ENCODE data around the gene WNT5B. TPM values are rescaled to one million over a fixed set of nuclear protein-coding genes. Genes with fewer than 3 reads are reported as not detected.

WNT5B gene
- polyA plus RNA-seq, 1 donor: 8.5 TPM

DNA sequence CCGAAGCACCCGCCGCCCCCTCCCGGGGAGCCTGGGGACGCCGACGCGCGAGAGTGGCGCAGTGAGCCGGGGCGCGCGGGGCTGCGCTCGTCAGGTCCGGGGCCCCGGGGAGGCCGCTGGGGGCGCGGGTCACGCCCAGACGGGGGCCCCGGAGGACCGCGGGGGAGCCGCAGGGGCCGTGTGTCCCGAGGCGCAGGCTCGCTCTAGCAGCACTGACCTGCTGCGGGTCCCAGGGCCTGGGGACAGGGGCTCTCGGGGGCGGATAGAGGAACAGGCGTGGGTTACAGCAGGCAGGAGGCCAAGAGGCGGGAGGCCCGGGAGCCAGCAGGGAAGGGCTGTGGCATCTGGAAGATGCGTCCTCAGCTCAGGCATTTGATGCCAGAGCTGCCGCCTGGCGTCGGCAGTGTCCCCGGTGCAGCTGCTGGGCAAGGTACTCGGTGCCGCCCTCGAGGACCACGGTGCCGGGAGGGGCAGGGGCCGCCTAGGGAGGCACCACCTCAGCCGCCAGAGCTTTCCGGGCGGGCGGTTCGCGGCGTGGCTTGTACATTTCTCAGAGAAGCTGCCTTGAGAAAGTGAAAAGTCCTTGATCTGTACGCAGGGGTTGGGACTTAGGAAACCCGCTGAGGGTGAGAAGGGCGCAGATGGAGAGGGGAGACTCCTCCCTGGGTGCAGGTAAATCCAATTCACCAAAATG, 1.2 kb downstream of the WNT5B start:
- H3K4me3 ChIP-seq (ENCODE audit: low read length): peak overlapping the region; percentile 40
- H3K27ac ChIP-seq (ENCODE audit: low read length): no peak overlapping the region
- WGBS (ENCODE audit: insufficient coverage, low lambda C conversion rate): no CpG with 5 or more reads among the region's 58 CpGs

DNA sequence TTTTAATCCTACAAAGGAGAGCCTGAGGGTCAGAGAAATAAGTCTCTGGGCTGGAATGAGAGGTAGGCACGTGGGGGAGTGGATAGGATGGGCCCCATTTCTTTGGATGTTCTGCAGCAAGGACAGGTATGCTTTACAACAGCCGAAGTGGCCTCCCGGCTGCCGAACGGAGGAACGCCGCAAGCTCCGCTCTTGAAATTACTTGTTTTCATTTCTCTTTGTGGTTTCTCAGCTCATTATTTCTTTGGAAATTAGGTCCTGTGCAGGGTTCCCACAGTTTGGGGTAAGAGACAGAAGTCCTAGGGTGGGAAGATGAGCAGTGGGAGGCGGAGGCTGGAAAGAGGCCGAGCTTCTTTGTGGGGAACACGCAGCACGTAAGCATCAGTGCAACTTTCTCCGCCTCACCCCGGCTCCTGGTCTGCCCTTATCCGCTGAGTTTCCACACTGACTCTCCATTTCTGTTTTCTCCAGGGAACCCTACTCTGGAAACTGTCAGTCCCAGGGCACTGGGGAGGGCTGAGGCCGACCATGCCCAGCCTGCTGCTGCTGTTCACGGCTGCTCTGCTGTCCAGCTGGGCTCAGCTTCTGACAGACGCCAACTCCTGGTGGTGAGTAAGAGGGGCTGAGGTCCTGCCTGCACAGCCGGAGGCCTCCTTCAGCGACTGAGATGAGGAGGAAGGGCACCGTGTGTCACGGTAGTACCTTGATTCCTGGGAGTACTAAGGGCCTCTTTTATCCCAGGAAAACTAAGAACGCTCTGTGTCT, 2.0 kb downstream of the WNT5B start:
- 33% methylated on average over 1 of the region's 23 CpGs for WGBS (ENCODE audit: insufficient coverage, low lambda C conversion rate)
- Histone ChIP-seq H3K36me3 (ENCODE audit: control insufficient read depth, insufficient read depth, low read length) (no peaks in the 10 kb centered on the region), H3K27ac (ENCODE audit: low read length) (no peak overlapping the region)

More for the DNA sequence above, 1.2 kb downstream of the WNT5B start:
- Histone ChIP-seq H3K9me3 (ENCODE audit: control insufficient read depth, low read depth, low read length) (no peaks in the 10 kb centered on the region), H3K4me1 (ENCODE audit: control insufficient read depth, insufficient read depth, low read length) (peaks cover 51% of the 10 kb centered on the region), H3K36me3 (ENCODE audit: control insufficient read depth, insufficient read depth, low read length) (no peaks in the 10 kb centered on the region), H3K27me3 (ENCODE audit: control insufficient read depth, insufficient read depth, low read length) (peaks cover 11% of the 10 kb centered on the region)
- DNase-seq: peak; percentile 35 to 75

GRCh38 chr12:1632702-1633101, 3.7 kb downstream of the WNT5B start:
- Histone ChIP-seq H3K27me3 (ENCODE audit: control insufficient read depth, insufficient read depth, low read length) (peaks cover 11% of the 10 kb centered on the region), H3K9me3 (ENCODE audit: control insufficient read depth, low read depth, low read length) (no peaks in the 10 kb centered on the region), H3K4me1 (ENCODE audit: control insufficient read depth, insufficient read depth, low read length) (peaks cover 51% of the 10 kb centered on the region), H3K4me3 (ENCODE audit: low read length) (no peak overlapping the region), H3K36me3 (ENCODE audit: control insufficient read depth, insufficient read depth, low read length) (no peaks in the 10 kb centered on the region), H3K27ac (ENCODE audit: low read length) (no peak overlapping the region)
- DNase-seq: no peak
- no CpG with 5 or more reads among the region's 14 CpGs for WGBS (ENCODE audit: insufficient coverage, low lambda C conversion rate)

More for the DNA sequence above, 2.0 kb downstream of the WNT5B start:
- Histone ChIP-seq H3K4me3 (ENCODE audit: low read length) (no peak overlapping the region), H3K27me3 (ENCODE audit: control insufficient read depth, insufficient read depth, low read length) (peaks cover 11% of the 10 kb centered on the region), H3K4me1 (ENCODE audit: control insufficient read depth, insufficient read depth, low read length) (peaks cover 51% of the 10 kb centered on the region), H3K9me3 (ENCODE audit: control insufficient read depth, low read depth, low read length) (no peaks in the 10 kb centered on the region)
- DNase-seq: peak; percentile 52 to 77

DNA sequence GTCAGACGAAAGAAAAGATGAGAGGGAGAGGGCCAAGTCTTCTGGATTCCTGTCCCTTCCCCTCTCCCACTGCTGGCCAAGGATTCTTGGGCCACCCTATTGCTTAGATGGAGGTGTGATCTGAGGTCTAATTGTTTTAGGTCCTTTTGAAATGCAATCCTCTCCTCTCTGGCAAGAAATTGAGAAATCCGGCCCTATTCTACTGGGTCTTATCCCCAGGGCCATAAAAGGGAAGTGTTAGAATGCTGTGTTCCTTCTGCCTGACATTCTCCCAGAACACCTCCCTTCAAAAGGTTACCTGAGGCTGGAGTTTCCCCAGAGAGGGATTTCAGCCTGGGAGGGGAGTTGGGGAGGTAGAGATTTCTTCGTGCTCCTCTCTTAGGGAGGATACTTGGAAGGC, 4.4 kb downstream of the WNT5B start:
- no peak overlapping the region for H3K27ac ChIP-seq (ENCODE audit: low read length)
- WGBS (ENCODE audit: insufficient coverage, low lambda C conversion rate): no CpG with 5 or more reads among the region's 3 CpGs

DNA sequence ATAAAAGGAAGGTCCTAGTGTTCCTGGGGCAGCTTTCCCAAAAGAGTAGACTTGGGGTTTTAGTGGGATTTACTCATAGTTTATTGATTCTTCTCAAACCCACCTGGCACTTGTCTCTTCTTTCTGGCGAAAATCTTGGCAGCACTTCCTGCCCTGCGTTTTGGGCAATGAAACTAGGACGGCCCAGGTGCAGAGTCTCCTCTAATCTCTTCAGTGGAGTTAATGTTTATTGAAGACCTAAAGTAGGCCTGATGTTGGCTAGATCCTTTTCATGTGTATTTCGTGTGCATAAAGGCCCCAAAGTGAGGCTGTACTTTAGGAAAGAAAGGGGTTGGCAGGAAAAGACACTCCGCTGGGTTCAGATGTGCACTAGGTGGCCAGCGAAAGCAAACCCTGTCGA, 5.1 kb downstream of the WNT5B start:
- WGBS (ENCODE audit: insufficient coverage, low lambda C conversion rate): no CpG with 5 or more reads among the region's 7 CpGs
- Histone ChIP-seq H3K4me1 (ENCODE audit: control insufficient read depth, insufficient read depth, low read length) (peaks cover 45% of the 10 kb centered on the region), H3K36me3 (ENCODE audit: control insufficient read depth, insufficient read depth, low read length) (no peaks in the 10 kb centered on the region), H3K27me3 (ENCODE audit: control insufficient read depth, insufficient read depth, low read length) (peaks cover 10% of the 10 kb centered on the region), H3K9me3 (ENCODE audit: control insufficient read depth, low read depth, low read length) (no peaks in the 10 kb centered on the region), H3K27ac (ENCODE audit: low read length) (no peak overlapping the region), H3K4me3 (ENCODE audit: low read length) (no peak overlapping the region)
- DNase-seq: peak in 1 of 2 donors; percentile 60

More for the DNA sequence above, 4.4 kb downstream of the WNT5B start:
- no peaks in the 10 kb centered on the region for H3K36me3 ChIP-seq (ENCODE audit: control insufficient read depth, insufficient read depth, low read length)
- H3K4me1 ChIP-seq (ENCODE audit: control insufficient read depth, insufficient read depth, low read length): peaks cover 51% of the 10 kb centered on the region
- peaks cover 11% of the 10 kb centered on the region for H3K27me3 ChIP-seq (ENCODE audit: control insufficient read depth, insufficient read depth, low read length)
- no peaks in the 10 kb centered on the region for H3K9me3 ChIP-seq (ENCODE audit: control insufficient read depth, low read depth, low read length)
- no peak for DNase-seq
- H3K4me3 ChIP-seq (ENCODE audit: low read length): no peak overlapping the region

DNA sequence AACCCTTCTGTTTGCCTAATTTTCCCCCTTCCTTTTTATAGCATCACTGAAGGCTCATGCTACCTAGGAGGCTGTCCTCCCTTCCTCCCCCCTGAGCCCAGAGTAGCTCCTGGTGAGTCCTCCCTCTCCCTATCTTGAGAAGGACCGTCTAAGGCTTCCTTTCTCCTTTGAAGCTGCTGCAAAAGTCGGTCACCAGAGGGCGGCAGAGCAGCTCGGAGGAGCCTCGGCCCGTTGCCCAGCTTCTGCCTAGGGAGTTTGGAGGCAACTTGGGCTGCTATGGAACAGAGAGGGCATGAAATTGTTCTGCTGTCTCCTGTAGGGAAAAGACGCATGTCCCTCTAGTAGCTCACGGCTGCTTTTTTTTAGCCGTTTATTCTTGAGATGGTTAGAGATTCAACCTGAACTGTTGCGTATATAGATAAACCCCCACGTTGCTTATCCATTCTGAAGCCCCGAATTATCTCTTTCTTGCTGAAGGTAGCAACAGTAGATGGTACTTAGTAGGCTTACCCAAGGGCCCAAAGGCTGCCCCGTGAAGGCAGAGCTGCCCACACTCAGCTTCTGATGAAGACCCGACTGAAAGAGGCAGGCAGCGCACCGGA, 5.7 kb downstream of the WNT5B start:
- peaks cover 40% of the 10 kb centered on the region for H3K4me1 ChIP-seq (ENCODE audit: control insufficient read depth, insufficient read depth, low read length)
- no peaks in the 10 kb centered on the region for H3K9me3 ChIP-seq (ENCODE audit: control insufficient read depth, low read depth, low read length)
- H3K36me3 ChIP-seq (ENCODE audit: control insufficient read depth, insufficient read depth, low read length): no peaks in the 10 kb centered on the region
- peaks cover 7% of the 10 kb centered on the region for H3K27me3 ChIP-seq (ENCODE audit: control insufficient read depth, insufficient read depth, low read length)
- peak in 1 of 2 donors; percentile 60 for DNase-seq
- H3K4me3 ChIP-seq (ENCODE audit: low read length): no peak overlapping the region
- WGBS (ENCODE audit: insufficient coverage, low lambda C conversion rate): no CpG with 5 or more reads among the region's 16 CpGs
- no peak overlapping the region for H3K27ac ChIP-seq (ENCODE audit: low read length)

DNA sequence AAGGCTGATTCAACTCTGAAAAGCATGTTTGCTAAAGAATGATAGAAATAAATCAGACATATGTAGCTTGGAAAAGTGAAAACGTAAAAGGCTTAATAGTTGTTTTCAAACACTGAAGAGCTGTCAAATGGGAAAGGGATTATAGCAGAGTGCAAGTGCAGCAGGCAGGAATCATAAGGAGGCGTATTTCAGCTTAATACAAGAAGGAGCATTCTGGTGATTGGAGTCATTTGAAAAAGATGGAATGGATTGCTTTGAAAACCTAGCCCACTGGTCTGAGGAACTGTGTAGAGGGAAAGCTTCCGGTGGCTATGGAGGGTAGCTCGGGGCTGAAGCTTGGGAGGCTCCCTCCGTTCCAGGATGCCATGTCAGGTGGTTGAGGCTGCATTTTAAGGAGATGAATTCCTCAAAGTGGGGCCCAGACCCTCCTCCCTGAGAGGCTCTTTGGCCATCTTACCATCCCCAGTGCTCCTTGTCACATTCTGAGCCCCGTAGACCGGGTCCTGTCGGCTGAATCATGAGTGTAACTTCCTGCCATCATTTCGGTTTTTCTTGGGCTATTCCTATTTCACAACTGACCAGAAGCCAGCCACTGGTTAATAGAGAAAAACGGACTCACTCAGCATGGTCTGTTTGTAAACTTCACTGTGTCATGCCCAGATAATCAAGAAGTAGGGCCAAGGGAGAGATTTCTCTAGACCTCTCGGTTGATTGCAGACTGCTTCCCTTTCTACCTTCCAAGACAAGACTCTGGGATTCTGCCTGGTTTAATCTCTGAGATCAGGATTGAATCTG, 6.5 kb downstream of the WNT5B start:
- peaks cover 7% of the 10 kb centered on the region for H3K27me3 ChIP-seq (ENCODE audit: control insufficient read depth, insufficient read depth, low read length)
- 89% methylated on average over 2 of the region's 11 CpGs for WGBS (ENCODE audit: insufficient coverage, low lambda C conversion rate)
- no peak overlapping the region for H3K27ac ChIP-seq (ENCODE audit: low read length)
- H3K9me3 ChIP-seq (ENCODE audit: control insufficient read depth, low read depth, low read length): no peaks in the 10 kb centered on the region
- H3K36me3 ChIP-seq (ENCODE audit: control insufficient read depth, insufficient read depth, low read length): no peaks in the 10 kb centered on the region
- no peak overlapping the region for H3K4me3 ChIP-seq (ENCODE audit: low read length)
- no peak for DNase-seq
- peaks cover 34% of the 10 kb centered on the region for H3K4me1 ChIP-seq (ENCODE audit: control insufficient read depth, insufficient read depth, low read length)

GRCh38 chr12:1638203-1638602, 9.2 kb downstream of the WNT5B start:
- Histone ChIP-seq H3K4me1 (ENCODE audit: control insufficient read depth, insufficient read depth, low read length) (peaks cover 23% of the 10 kb centered on the region), H3K36me3 (ENCODE audit: control insufficient read depth, insufficient read depth, low read length) (no peaks in the 10 kb centered on the region), H3K27me3 (ENCODE audit: control insufficient read depth, insufficient read depth, low read length) (no peaks in the 10 kb centered on the region), H3K4me3 (ENCODE audit: low read length) (no peak overlapping the region), H3K27ac (ENCODE audit: low read length) (no peak overlapping the region), H3K9me3 (ENCODE audit: control insufficient read depth, low read depth, low read length) (no peaks in the 10 kb centered on the region)
- no peak for DNase-seq
- WGBS (ENCODE audit: insufficient coverage, low lambda C conversion rate): no CpG with 5 or more reads among the region's 5 CpGs

DNA sequence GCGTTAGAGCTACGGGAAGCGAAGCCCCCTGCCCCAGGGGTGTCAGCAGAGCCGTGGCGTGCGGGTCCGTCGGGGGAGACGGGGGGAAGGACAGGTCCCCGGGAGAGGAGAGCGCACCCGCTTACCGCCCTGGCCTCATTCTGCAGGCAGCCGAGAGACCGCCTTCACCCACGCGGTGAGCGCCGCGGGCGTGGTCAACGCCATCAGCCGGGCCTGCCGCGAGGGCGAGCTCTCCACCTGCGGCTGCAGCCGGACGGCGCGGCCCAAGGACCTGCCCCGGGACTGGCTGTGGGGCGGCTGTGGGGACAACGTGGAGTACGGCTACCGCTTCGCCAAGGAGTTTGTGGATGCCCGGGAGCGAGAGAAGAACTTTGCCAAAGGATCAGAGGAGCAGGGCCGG, 10.5 kb downstream of the WNT5B start:
- Histone ChIP-seq H3K36me3 (ENCODE audit: control insufficient read depth, insufficient read depth, low read length) (no peaks in the 10 kb centered on the region), H3K4me1 (ENCODE audit: control insufficient read depth, insufficient read depth, low read length) (peaks cover 11% of the 10 kb centered on the region), H3K27ac (ENCODE audit: low read length) (no peak overlapping the region), H3K27me3 (ENCODE audit: control insufficient read depth, insufficient read depth, low read length) (no peaks in the 10 kb centered on the region), H3K9me3 (ENCODE audit: control insufficient read depth, low read depth, low read length) (no peaks in the 10 kb centered on the region), H3K4me3 (ENCODE audit: low read length) (no peak overlapping the region)
- WGBS (ENCODE audit: insufficient coverage, low lambda C conversion rate): no CpG with 5 or more reads among the region's 40 CpGs
- no peak for DNase-seq
